ENCODE results near the gene PSMD9. TPM values are rescaled to one million over a fixed set of nuclear protein-coding genes. Genes with fewer than 3 reads are reported as not detected.

The PSMD9 gene
- 241 and 258 TPM in 2 replicates for total RNA-seq (2014; rRNA removed)
- Bru-seq, nascent RNA: percentile 89 among the genes with signal in this experiment
- percentile 98 among the genes with signal in this experiment for BruChase-seq, experiment 1, labeled RNA remaining after a 6-hour chase
- percentile 96 among the genes with signal in this experiment for BruChase-seq, experiment 2, labeled RNA remaining after a 2-hour chase
- long read RNA-seq, transcript PSMD9-207 (6 exons, 2,784 nt): major isoform, 155 of 185 reads
- long read RNA-seq, transcript PSMD9-201 (6 exons, 2,307 nt): minor isoform, 11 of 185 reads
- long read RNA-seq, transcript PSMD9-202 (2 exons, 2,087 nt): minor isoform, 7 of 185 reads
- long read RNA-seq, partial matches to known transcripts: 1 of 185 reads
- long read RNA-seq, other reads (novel, unspliced or antisense): 3 of 185 reads

DNA sequence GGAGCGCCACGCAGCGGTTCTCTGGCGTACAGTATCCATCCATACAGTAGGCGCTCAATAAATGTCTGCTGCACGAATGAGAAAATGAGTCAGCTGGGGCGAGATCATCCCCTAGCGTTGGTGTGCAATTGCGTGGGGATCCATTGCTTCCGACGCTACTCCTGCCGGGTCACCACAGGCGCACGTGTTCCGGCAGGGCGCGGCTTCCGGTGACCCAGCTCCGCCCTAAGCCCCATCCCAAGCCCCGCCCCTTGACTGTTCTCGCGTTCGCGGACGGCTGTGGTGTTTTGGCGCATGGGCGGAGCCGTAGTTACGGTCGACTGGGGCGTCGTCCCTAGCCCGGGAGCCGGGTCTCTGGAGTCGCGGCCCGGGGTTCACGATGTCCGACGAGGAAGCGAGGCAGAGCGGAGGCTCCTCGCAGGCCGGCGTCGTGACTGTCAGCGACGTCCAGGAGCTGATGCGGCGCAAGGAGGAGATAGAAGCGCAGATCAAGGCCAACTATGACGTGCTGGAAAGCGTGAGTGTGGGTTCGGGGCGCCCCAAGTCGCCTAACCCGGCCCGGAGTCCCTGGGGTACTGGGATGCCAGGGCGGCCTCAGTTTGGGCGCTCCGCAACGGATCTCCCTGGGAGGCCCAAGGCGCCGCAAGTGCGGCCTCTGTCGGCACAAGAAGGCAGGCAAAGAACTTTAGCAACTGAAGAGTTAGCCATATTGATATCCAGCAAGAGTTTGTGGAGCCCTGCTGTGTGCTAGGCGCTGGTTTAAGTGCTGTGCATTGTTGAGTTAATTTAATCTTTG is at the start of gene PSMD9:
Gene PSMD9, plus strand, starts transcription at position 313 of the 796 bp plus-strand sequence. Its CDS starts 67 bp downstream, at position 380.
- H3K79me2 ChIP-seq (ENCODE audit: low read length): peaks cover 48% of the 10 kb centered on the region
- BruUV-seq (replicated peaks): TSS peak; percentile 80
- peak within 1 kb of the TSS; percentile 98 for H3K9ac ChIP-seq (ENCODE audit: low read length)
- H3K27me3 ChIP-seq (ENCODE audit: low read length): no peaks in the 10 kb centered on the region
- CTCF ChIA-PET: interaction anchor here (0.5 to 1.7 kb wide), 3 partner anchors 63 to 117 kb away, joined by 3 to 20 read pairs (median 4); partner anchors contain the start of gene RHOF
- H4K20me1 ChIP-seq (ENCODE audit: low read length): peaks cover 7% of the 10 kb centered on the region; the same call in 1 of the 2 replicates
- H3K9me2 ChIP-seq (replicated peaks; ENCODE audit: low read length): no peaks in the 10 kb centered on the region
- H3K4me2 ChIP-seq (ENCODE audit: low read length): peak within 1 kb of the TSS; percentile 97
- H3K9me3 ChIP-seq (ENCODE audit: low read length): no peaks in the 10 kb centered on the region
- TF ChIP-seq EZH2phosphoT487 (IDR thresholded peaks at IDR 0.05; ENCODE audit: borderline replicate concordance, low read length) (no peak), CTCF (conservative IDR thresholded peaks at IDR 0.05; ENCODE audit: low read depth, low read length) (peak; percentile 73)
- peaks cover 3% of the 10 kb centered on the region for H3F3A ChIP-seq (ENCODE audit: low read length, unreplicated experiment)
- peak; percentile 99 for DNase-seq
- peak within 1 kb of the TSS; percentile 81 for H3K27ac ChIP-seq (ENCODE audit: low read length)
- peak within 1 kb of the TSS; percentile 90 for H3K4me3 ChIP-seq (ENCODE audit: low read length)
- POLR2A ChIA-PET (ENCODE audit: unreplicated experiment): interaction anchor here (0.6 to 0.8 kb wide), 2 partner anchors 94 to 263 kb away, joined by 4 to 5 read pairs; no protein-coding TSS in a partner anchor
- ATAC-seq: peak; percentile 90
- H3K4me1 ChIP-seq (ENCODE audit: insufficient read depth, low read length): peaks cover 26% of the 10 kb centered on the region
- intact Hi-C loops (cut with micrococcal nuclease): loop anchor here (1.0 to 5.0 kb wide), 4 partner anchors 49 to 201 kb away; no protein-coding TSS in a partner anchor
- H3K36me3 ChIP-seq (ENCODE audit: low read depth, low read length): peaks cover 6% of the 10 kb centered on the region; the same call in 1 of the 2 replicates
- peak within 1 kb of the TSS; percentile 81 for H2AFZ ChIP-seq (ENCODE audit: low read length)

- Histone ChIP-seq H3K4me1 (ENCODE audit: insufficient read depth, low read length) (0 out of 2 replicates have a peak, but pooled peaks cover 4% of the 10 kb centered on the region), H4K20me1 (ENCODE audit: low read length) (no peaks in the 10 kb centered on the region), H3K27ac (ENCODE audit: low read length) (peak overlapping the region; percentile 12; the same call in 1 of the 2 replicates), H2AFZ (ENCODE audit: low read length) (peak overlapping the region; percentile 89), H3K9ac (ENCODE audit: low read length) (peak overlapping the region; percentile 73), H3K9me2 (replicated peaks; ENCODE audit: low read length) (no peaks in the 10 kb centered on the region), H3K9me3 (ENCODE audit: low read length) (no peaks in the 10 kb centered on the region), H3K4me2 (ENCODE audit: low read length) (peak overlapping the region; percentile 90), H3K27me3 (ENCODE audit: low read length) (no peaks in the 10 kb centered on the region), H3K36me3 (ENCODE audit: low read depth, low read length) (no peaks in the 10 kb centered on the region), H3K79me2 (ENCODE audit: low read length) (no peaks in the 10 kb centered on the region), H3F3A (ENCODE audit: low read length, unreplicated experiment) (no peaks in the 10 kb centered on the region), H3K4me3 (ENCODE audit: low read length) (peak overlapping the region; percentile 79)
- no peak; the same call in 1 of the 2 replicates for TF ChIP-seq CTCF (conservative IDR thresholded peaks at IDR 0.05; ENCODE audit: low read depth, low read length)
- ChIA-PET CTCF (no interaction called here), POLR2A (ENCODE audit: unreplicated experiment) (interaction anchor here (0.6 kb wide), 1 partner anchor 111 kb away, joined by 3 read pairs; no protein-coding TSS in a partner anchor)
- no TSS peak for BruUV-seq (replicated peaks)
- DNase-seq (peak; percentile 100), ATAC-seq (peak; percentile 96)
- intact Hi-C loops (cut with micrococcal nuclease): loop anchor here (1.0 kb wide), 1 partner anchor 49 kb away; the partner anchor contains the start of gene PSMD9
Observed at GRCh38 chr12:121839106-121839992, 49.2 kb upstream of the PSMD9 start.
